Glutamatergic neuron (in vitro differentiated cells): ENCODE results near the gene DICER1. TPM values are rescaled to one million over a fixed set of nuclear protein-coding genes. Genes with fewer than 3 reads are reported as not detected.

Experiments
- DNase-seq: peaks from one replicate; pipeline ENCODE4 v3.0.0; 2022
- H3K27ac Mint-ChIP-seq: one replicate; pipeline ENCODE4 v1.8.0; 2020; ENCODE audit warnings: mild to moderate bottlenecking, mixed read lengths, inconsistent platforms; ENCODE audit not compliant: unreplicated experiment
- H3K27me3 Mint-ChIP-seq: one replicate; pipeline ENCODE4 v1.8.0; 2020; ENCODE audit warnings: mild to moderate bottlenecking, moderate library complexity, mixed read lengths, inconsistent platforms; ENCODE audit not compliant: unreplicated experiment
- H3K36me3 Mint-ChIP-seq: one replicate; pipeline ENCODE4 v1.8.0; 2020; ENCODE audit warnings: mild to moderate bottlenecking, mixed read lengths, inconsistent platforms; ENCODE audit not compliant: unreplicated experiment
- H3K4me1 Mint-ChIP-seq: one replicate; pipeline ENCODE4 v1.8.0; 2020; ENCODE audit warnings: mild to moderate bottlenecking, low read depth, mixed read lengths, inconsistent platforms; ENCODE audit not compliant: unreplicated experiment
- H3K4me3 Mint-ChIP-seq: one replicate; pipeline ENCODE4 v1.8.0; 2020; ENCODE audit warnings: mild to moderate bottlenecking, mixed read lengths, inconsistent platforms; ENCODE audit not compliant: unreplicated experiment
- H3K9me3 Mint-ChIP-seq: one replicate; pipeline ENCODE4 v1.8.0; 2020; ENCODE audit warnings: mild to moderate bottlenecking, moderate library complexity, mixed read lengths, inconsistent platforms; ENCODE audit not compliant: unreplicated experiment
- CTCF ChIP-seq: fragments of 200-600 bp; sonication (generic); IDR thresholded peaks from one replicate; pipeline ENCODE4 v1.5.0; 2021; ENCODE audit not compliant: partially characterized antibody, unreplicated experiment
- microRNA-seq: library from miRNA; unstranded; fragments of <30 nt; microRNA quantifications from one replicate; pipeline ENCODE4, GENCODE V29; 2020; ENCODE audit not compliant: unreplicated experiment
- total RNA-seq: library from RNA; stranded (reverse); fragmentation: NEBNext Ultra II Directional; extraction: Animal tissue kit (Norgen Biotek cat#: 25700); gene quantifications from one replicate; pipeline ENCODE4 v1.2.1, GENCODE V29; 2021; ENCODE audit not compliant: unreplicated experiment

The DICER1 gene
- total RNA-seq, 1 donor from 2014 or later, result 113 TPM

- no peak overlapping the region for H3K4me3 Mint-ChIP-seq
- no peaks in the 10 kb centered on the region for H3K9me3 Mint-ChIP-seq
- TF ChIP-seq CTCF, result no peak
- peaks cover 2% of the 10 kb centered on the region for H3K27me3 Mint-ChIP-seq
- DNase-seq, result no peak
- no peak overlapping the region for H3K27ac Mint-ChIP-seq
- peaks cover 3% of the 10 kb centered on the region for H3K36me3 Mint-ChIP-seq
- peaks cover 15% of the 10 kb centered on the region for H3K4me1 Mint-ChIP-seq
These were observed 118.6 kb downstream of the DICER1 start for GRCh38 chr14:95038521-95039250.

- Mint-ChIP-seq H3K4me1 (peaks cover 15% of the 10 kb centered on the region), H3K36me3 (peaks cover 5% of the 10 kb centered on the region), H3K4me3 (no peak overlapping the region), H3K27ac (no peak overlapping the region), H3K9me3 (no peaks in the 10 kb centered on the region), H3K27me3 (peaks cover 2% of the 10 kb centered on the region)
- TF ChIP-seq CTCF, result no peak
- DNase-seq, result no peak
These were observed 120.1 kb downstream of the DICER1 start for GRCh38 chr14:95037273-95037672.

Small RNAs within 50 kb of the gene (microRNA-seq; reads per million reads assigned to microRNA genes)
- gene MIR3173, result 7.4 reads per million, percentile 41 among the genes with 10 or more reads in this experiment

Other genes starting within 250 kb of the DICER1 start
- 17.6 TPM for gene CLMN, start 162.4 kb upstream of the DICER1 start, total RNA-seq